Middle frontal gyrus (tissue), 1 donor: ENCODE data around the gene VAT1L.
"Not testable (repeated sequence)": the region's sequence is repeated elsewhere in the genome, so short reads cannot be mapped to it uniquely, and the experiment has no call there.

Experiments used
- DNase-seq: peaks from one replicate; pipeline ENCODE4 v3.0.0-alpha.2; 2015; ENCODE audit warnings: low spot score; ENCODE audit errors: extremely low spot score

The VAT1L gene

GRCh38 chr16:77905374-77905920, 117.1 kb downstream of the VAT1L start:
- DNase-seq, result no peak

DNA sequence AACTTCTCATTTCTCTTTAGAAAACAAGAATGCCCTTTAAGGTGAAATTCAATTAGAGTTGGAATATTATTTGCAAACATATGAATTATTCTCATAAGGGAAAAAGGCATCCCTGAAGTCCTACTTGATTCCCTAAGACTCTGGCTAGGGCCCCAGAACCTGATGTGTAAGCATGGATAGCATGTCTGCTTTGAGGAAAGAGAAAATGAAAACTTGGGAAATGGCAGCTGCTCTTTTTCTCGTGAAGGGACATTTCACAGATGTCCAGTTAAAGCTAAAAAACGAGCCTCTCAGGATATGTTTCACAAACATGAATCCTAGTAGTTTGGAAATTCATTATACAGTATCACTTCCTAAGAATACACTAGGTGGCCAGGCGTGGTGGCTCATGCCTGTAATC, 121.7 kb downstream of the VAT1L start:
- no peak for DNase-seq

- DNase-seq, result no peak
These were observed 124.3 kb downstream of the VAT1L start for GRCh38 chr16:77912617-77913016.

DNA sequence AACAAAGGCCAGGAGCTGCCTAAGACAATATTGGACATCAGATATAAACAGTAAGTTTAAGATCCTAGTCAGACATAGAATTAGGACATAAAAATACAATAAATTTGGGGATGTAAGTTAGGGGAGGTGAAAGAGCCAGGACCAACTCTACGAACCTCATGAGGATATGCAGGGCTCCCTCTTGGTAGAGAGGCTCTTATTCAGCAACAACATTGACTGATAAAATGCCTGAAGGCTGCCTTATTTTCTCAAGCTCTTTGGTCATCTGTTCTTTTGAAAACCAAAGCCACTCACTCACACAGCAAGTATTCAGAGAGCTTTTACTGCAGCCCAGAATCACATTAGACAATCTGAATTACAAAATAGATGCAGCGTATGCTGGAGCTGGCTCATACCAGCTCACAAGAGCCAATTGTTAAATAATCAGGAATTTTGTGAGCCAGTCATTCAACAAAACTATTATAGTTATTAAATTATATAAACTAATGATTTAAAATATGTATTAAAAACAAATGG, 125.4 kb downstream of the VAT1L start:
- no peak for DNase-seq

DNA sequence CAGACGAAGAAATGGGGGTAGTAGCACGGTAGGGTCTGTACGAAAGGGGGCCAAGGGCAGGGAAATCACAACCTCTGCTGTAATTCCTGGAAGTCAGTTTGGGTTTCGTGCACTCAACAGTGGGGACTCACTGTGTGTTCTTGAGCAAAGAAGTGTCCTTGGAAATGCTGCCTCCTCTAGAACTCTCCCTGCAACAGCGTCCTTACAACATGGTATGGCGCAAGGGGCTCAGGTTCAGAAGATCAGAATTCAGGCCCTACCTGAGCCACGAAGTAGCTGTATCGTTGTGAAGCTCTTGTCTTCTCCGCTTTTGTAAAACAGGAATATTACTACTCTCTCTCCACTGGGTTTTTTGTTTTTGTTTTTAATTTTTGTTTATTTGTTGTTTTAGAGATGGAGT, 127.7 kb downstream of the VAT1L start:
- no peak for DNase-seq

- DNase-seq, result no peak
These were observed 129.6 kb downstream of the VAT1L start for GRCh38 chr16:77917971-77918370.

DNA sequence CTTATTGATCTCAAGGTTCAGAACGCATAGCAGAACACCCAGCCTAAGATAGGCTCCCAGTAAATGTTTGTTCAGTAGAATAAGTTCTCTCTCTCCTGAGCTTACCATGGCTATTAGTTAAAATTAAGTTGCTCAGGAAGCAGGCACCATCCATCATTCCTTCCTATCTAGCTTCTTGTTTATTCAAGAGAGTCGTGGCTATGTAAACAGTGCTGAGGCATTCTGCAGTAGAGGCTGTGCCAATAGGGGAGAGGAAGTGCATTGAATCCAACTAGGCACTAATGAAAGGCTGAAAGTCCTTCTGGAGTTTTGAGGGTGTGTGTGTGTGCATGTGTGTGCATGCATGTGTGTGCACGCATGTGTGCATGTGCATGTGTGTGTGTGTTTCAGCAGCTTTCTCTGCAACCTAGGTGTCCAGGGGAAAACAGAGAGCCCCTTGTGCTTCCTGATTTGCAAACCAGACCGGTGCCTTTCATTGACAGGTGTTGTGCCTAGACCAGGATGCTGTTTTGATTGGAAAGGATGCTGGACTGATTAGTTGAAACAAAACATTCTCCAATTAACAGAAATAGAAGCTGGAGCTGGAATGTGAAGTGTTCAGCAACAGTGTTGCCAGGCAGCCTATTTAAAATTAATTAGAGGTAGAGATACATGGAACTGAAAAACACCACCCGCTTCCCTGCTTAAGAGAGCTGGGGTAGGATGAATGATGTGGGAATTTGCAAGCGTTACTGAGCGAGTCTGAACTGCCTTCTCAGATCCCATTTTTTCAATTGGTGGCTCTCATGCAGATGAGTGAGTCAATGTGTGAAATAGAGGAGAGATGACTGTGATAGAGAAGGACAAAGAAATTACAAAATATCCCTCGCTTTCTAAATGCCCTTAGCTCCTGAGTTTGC, 130.7 kb downstream of the VAT1L start:
- no peak for DNase-seq

GRCh38 chr16:77919761-77920415, 131.5 kb downstream of the VAT1L start:
- DNase-seq, result no peak

DNA sequence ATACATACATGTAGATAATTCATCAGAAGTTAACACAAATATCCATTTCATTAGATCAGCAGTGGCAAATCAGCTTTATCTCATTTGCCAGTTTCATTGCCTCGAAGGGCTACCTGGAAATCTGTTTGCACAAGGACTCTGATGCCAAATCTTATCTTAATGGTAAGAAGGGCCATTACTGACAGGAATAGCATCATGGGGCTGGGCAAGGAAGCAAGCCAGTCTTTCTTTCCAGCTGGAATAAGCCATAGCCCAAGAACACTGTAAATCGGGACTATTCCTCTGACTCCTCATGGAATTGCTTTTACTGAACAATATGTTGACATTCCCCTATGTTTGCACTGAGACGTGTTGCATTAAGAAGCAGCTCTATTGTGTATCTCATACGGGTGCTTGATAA, 132.6 kb downstream of the VAT1L start:
- DNase-seq, result no peak

- no peak for DNase-seq
These were observed 133.9 kb downstream of the VAT1L start for GRCh38 chr16:77922228-77922754.

DNA sequence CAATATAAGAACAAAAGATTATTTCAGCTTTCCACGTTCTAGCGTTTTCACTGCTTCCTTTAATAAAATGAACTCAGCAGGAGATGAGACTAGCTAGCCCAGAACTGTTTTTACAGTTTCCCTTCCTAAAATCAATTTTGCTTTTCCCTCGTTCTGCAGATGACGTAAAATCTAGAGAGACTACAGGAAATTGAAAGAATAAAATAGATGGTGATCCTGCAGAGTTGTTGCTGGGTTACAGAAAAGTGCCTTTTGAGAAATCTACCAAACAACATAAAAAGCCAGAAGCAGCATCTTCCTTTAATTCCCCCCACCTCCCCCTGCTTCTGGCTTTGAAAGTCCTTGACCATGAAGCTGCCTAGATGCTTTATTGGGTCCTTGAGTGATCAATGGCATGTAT, 137.2 kb downstream of the VAT1L start:
- no peak for DNase-seq

DNA sequence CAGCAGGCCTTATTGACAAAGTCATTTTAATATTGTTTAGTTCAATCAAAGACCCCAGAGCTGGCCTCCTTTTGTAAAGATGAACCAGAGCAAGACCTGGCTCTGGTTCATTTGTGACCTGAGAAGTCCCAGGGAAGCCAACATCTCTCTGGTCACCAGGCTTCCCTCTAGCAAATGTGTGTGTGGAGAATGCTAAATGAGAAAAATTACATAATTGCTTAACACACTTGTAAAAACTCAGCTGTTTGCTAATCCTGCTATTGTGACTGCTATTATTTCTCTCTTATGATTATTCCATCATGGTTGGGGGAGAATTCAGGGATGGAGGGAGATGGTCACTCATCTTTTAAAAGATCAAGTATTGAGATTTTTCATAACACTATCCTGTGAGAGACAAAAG, 139.7 kb downstream of the VAT1L start:
- DNase-seq, result no peak

- DNase-seq, result no peak
These were observed 140.6 kb downstream of the VAT1L start for GRCh38 chr16:77929004-77929403.

DNA sequence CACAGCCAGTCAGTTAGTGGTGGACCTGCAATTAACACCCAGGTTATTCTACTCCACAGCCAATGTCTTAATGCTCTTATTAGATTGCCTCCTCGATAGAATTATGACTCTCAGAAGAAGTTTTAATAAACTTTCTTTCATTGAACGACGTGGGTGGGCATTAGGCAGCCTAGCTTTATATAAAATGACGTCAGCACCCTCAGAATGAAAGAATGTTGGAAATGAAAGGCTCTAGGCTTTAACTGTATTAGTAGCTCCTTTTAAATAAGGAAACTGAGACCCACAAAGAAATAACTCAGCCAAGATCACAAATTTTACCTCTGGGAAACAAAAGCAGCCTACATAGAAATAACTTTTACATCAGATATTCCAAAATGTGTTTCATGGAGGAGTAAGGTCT, 142.7 kb downstream of the VAT1L start:
- no peak for DNase-seq

DNA sequence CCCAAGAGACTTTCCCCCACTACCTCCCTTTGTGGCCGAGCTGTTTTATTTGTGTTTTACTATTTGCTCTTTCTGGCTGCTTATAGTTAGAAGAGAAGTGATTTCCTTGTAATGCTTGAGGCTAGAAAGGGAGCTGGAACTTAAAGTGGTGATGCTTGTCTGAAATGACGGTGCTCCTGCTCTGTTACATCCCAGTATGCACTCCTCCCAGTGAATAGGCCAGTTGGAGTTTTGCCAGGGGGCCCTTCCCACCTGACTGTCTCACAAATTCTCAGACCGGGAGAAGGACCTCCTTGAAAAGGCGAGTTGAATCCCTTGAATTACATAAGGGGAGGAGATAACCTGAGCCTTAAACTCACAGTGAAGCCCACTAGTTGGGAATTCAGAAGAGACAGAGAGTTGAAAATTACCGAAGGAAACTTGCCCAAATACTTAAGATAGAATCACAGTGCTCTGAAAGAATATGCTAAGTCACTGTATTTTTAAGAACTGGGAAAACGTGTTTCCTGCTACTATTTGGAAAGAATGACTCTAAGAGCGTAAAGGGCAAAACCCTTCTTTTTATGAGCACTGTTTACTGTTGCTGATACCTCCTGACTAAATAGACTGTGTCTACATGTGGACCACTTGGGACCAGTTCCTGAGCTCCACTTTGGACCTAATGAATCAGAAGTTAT, 149.2 kb downstream of the VAT1L start:
- no peak for DNase-seq

DNA sequence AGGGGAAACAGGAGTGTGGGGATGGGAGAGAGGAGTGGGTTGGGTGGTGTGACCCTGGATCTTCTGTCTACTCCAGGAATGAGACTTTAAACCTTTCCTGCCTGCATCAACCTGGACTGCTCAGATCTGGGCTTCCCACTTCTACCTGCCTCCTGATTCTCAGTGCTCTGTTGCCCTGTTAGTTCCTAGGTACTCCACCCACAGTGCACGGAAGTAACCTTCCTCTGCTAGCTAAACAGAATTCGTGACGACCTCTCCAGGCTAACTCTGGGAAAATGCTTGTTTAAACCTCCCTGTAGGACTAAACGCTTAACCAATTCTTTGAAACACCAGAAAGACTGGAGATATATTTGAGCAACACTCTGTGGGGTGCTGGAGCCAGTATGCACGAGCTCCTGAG, 150.5 kb downstream of the VAT1L start:
- no peak for DNase-seq

- no peak for DNase-seq
These were observed 151.6 kb downstream of the VAT1L start for GRCh38 chr16:77939968-77940367.

DNA sequence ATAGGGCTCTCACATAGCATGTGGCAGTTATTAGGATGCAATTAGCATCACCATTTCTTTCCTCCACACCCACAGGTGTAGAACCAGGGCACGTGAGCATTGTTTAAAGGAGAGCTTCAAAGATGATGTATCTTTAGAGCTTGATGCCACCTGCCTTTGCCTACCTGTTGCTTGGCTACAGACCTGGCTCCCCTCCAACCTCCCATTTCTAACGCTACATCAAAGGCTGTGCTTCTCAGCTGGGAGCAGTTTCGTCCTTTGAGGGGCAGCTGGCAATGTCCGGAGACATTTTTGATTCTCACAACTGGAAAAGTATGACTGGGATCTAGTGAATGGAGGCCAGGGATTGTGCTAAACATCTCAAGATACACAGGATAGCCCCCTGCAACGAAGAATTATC, 155.4 kb downstream of the VAT1L start:
- DNase-seq, result no peak

DNA sequence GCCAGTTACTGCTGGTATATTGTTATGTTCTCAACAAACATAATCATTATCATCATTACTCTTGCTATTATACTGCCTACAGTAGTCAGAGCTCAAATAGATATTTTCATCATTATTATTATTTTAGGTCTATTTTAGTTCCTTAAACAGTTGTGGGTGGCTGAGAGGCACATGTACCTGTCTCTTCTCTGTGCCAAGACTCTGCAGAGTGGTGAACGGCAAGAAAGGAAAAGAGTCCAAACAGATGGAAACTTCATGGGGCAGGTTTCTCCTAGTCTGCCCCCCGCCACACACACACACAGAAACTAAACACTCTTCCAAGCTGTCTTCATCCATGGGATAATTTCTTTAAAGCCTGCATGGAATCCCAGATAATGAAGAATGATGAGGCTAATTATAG, 156.3 kb downstream of the VAT1L start:
- DNase-seq, result no peak

DNA sequence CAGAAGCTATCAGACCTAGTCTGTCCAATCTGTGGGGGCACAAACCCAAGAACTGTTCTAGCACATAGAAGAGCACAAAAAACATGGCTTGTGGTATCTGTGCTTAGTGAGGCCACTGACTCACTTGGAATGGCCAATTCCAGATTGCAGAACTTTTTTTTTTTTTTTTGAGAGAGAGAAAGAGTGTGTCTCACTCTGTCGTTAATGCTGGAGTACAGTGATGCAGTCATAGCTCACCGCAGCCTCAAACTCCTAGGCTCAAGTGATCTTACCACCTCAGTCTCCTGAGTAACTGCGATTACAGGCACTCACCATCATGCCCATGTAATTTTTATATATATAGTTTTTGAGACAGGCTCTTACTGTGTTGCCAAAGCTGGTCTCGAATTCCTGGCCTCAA, 156.8 kb downstream of the VAT1L start:
- DNase-seq, result no peak

DNA sequence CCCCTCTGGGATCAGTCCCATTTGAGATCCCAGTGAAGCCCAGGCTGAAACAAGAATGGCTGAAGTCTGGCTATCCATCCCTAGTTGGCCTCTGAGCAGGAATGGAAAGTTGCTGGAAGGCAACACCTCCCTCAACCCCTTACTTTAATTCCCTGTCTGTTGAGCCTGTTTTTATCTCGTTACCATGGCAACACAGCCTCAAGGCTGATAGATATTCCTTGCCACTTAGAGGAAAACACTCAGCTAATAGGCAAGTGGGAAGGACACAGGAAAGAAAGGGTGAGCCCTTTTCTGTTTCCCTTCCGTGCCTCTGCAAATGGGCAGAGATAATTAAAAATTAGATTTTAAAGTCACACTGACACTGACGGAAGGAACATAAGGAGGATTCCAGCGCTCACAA, 158.5 kb downstream of the VAT1L start:
- DNase-seq, result no peak

- DNase-seq, result not testable (repeated sequence)
These were observed 159.2 kb downstream of the VAT1L start for GRCh38 chr16:77947590-77947989.
